H1 (cell line): ENCODE results near the gene MMS19. TPM values are rescaled to one million over a fixed set of nuclear protein-coding genes. Genes with fewer than 3 reads are reported as not detected.

ENCODE experiments used
- CTCF ChIA-PET: fragments of 300-600 bp; sonication (Branson Sonifier 250); formaldehyde crosslinking; loops from one replicate; lab custom pipeline; 2021; ENCODE audit not compliant: partially characterized antibody; lab: Charles Lee
- POLR2A ChIA-PET: fragments of 300-600 bp; sonication (Branson Sonifier 250); formaldehyde crosslinking; loops from one replicate; lab custom pipeline; 2021; ENCODE audit warnings: inconsistent platforms; ENCODE audit not compliant: partially characterized antibody; lab: Charles Lee
- DNase-seq, 2 experiments: peaks; one replicate each; pipeline versions ENCODE4 v3.0.0 to v3.0.0-alpha.2; 2010 to 2022; ENCODE audit warnings: low spot score in 2 of 2, low read depth in 1 of 2, mixed read lengths in 1 of 2
- FAIRE-seq: peaks from 2 replicates; lab custom pipeline; 2011; peaks lifted over from hg19 to GRCh38; lab: Jason Lieb, UNC
- H2AFZ ChIP-seq: 2 replicates; pipeline ENCODE4 v1.8.1; 2012; ENCODE audit warnings: low read length, inconsistent platforms
- H2AK5ac ChIP-seq: 2 replicates; pipeline ENCODE4 v1.6.1; 2013; ENCODE audit warnings: low read depth, low read length
- H2BK120ac ChIP-seq: replicated peaks from 2 replicates; pipeline ENCODE3; 2013; ENCODE audit warnings: low read depth, low read length, inconsistent platforms
- H2BK12ac ChIP-seq: 2 replicates; pipeline ENCODE4 v1.6.1; 2013; ENCODE audit warnings: low read depth, low read length
- H2BK15ac ChIP-seq: 2 replicates; pipeline ENCODE4 v1.6.1; 2013; ENCODE audit warnings: low read length
- H2BK20ac ChIP-seq: 2 replicates; pipeline ENCODE4 v1.6.1; 2013; ENCODE audit warnings: low read length
- H2BK5ac ChIP-seq: 2 replicates; pipeline ENCODE4 v1.6.1; 2013; ENCODE audit warnings: low read depth, low read length
- H3K14ac ChIP-seq: 2 replicates; pipeline ENCODE4 v1.6.1; 2013; ENCODE audit warnings: inconsistent platforms; ENCODE audit not compliant: insufficient read length
- H3K18ac ChIP-seq: 2 replicates; pipeline ENCODE4 v1.6.1; 2013; ENCODE audit warnings: low read length; ENCODE audit errors: extremely low read depth
- H3K23ac ChIP-seq: 2 replicates; pipeline ENCODE4 v1.6.1; 2013; ENCODE audit warnings: inconsistent platforms; ENCODE audit not compliant: insufficient read length
- H3K23me2 ChIP-seq: 2 replicates; pipeline ENCODE4 v1.6.1; 2013; ENCODE audit warnings: low read depth, low read length
- H3K27ac ChIP-seq: 2 replicates; pipeline ENCODE4 v1.6.1; 2011; ENCODE audit warnings: low read depth, low read length, inconsistent platforms
- H3K27me3 ChIP-seq, 4 experiments: replicated peaks in 1 of 4; 1 replicate in 1 of 4; 2 replicates in 3 of 4; pipeline versions ENCODE4 v1.6.1 to v1.8.1; 2011 to 2013; ENCODE audit warnings: low read length in 3 of 4, mild to moderate bottlenecking in 3 of 4, inconsistent platforms in 2 of 4, mixed read lengths in 2 of 4, moderate library complexity in 1 of 4; ENCODE audit not compliant: control insufficient read depth in 3 of 4, insufficient read depth in 3 of 4; ENCODE audit errors: extremely low read depth in 1 of 4
- H3K36me3 ChIP-seq, 4 experiments: 2 replicates each; pipeline versions ENCODE4 v1.6.1 to v1.8.1; 2011 to 2013; ENCODE audit warnings: mild to moderate bottlenecking in 4 of 4, low read length in 3 of 4, moderate library complexity in 2 of 4, control low read depth in 1 of 4, inconsistent platforms in 1 of 4; ENCODE audit not compliant: insufficient read depth in 4 of 4, control insufficient read depth in 2 of 4
- H3K4ac ChIP-seq: replicated peaks from 2 replicates; pipeline ENCODE3; 2013; ENCODE audit warnings: low read length, low read depth, mixed read lengths, inconsistent platforms; ENCODE audit not compliant: insufficient read length
- H3K4me1 ChIP-seq, 4 experiments: replicated peaks in 1 of 4; 1 replicate in 1 of 4; 2 replicates in 3 of 4; pipeline versions ENCODE4 v1.6.1 to v1.8.1; 2011 to 2013; ENCODE audit warnings: low read length in 3 of 4, inconsistent platforms in 2 of 4, mixed read lengths in 1 of 4; ENCODE audit not compliant: insufficient read depth in 4 of 4, control insufficient read depth in 3 of 4
- H3K4me2 ChIP-seq, 2 experiments: 2 replicates each; pipeline versions ENCODE4 v1.6.1 to v1.8.1; 2011 to 2013; ENCODE audit warnings: low read depth in 2 of 2, low read length in 2 of 2, control low read depth in 1 of 2, inconsistent platforms in 1 of 2, mild to moderate bottlenecking in 1 of 2; ENCODE audit not compliant: insufficient read depth in 1 of 2
- H3K4me3 ChIP-seq, 4 experiments: fragments of 200-600, 300-600 bp in 1 of 4; sonication (generic), shearing (Covaris generic), sonication (Bioruptor Twin) in 1 of 4; 2 replicates each; pipeline versions ENCODE4 v1.5.1 to v1.8.1; 2011 to 2016; ENCODE audit warnings: low read length in 4 of 4, low read depth in 3 of 4, control low read depth in 2 of 4, inconsistent platforms in 2 of 4, mild to moderate bottlenecking in 2 of 4, mixed read lengths in 1 of 4, moderate library complexity in 1 of 4; ENCODE audit not compliant: insufficient read depth in 2 of 4; ENCODE audit errors: extremely low read depth in 1 of 4
- H3K56ac ChIP-seq: replicated peaks from 2 replicates; pipeline ENCODE3; 2013; ENCODE audit warnings: low read depth, mild to moderate bottlenecking, mixed read lengths, low read length, inconsistent platforms; ENCODE audit not compliant: insufficient read length
- H3K79me1 ChIP-seq: 2 replicates; pipeline ENCODE4 v1.6.1; 2013; ENCODE audit warnings: low read depth, low read length, control low read depth
- H3K79me2 ChIP-seq, 2 experiments: 2 replicates each; pipeline versions ENCODE4 v1.6.1 to v1.8.1; 2012 to 2013; ENCODE audit warnings: low read length in 2 of 2, mild to moderate bottlenecking in 2 of 2, inconsistent platforms in 1 of 2; ENCODE audit not compliant: insufficient read depth in 2 of 2, control insufficient read depth in 1 of 2
- H3K9ac ChIP-seq, 4 experiments: replicated peaks in 1 of 4; 1 replicate in 1 of 4; 2 replicates in 3 of 4; pipeline versions ENCODE4 v1.6.1 to v1.8.1; 2011 to 2013; ENCODE audit warnings: low read depth in 3 of 4, low read length in 3 of 4, control low read depth in 2 of 4, mild to moderate bottlenecking in 2 of 4, moderate library complexity in 2 of 4, inconsistent platforms in 1 of 4; ENCODE audit errors: extremely low read depth in 1 of 4
- H3K9me3 ChIP-seq, 2 experiments: 2 replicates each; pipeline versions ENCODE4 v1.6.1 to v1.8.1; 2012 to 2013; ENCODE audit warnings: mild to moderate bottlenecking in 2 of 2, moderate library complexity in 2 of 2, control low read depth in 1 of 2, inconsistent platforms in 1 of 2, low read depth in 1 of 2, low read length in 1 of 2, mixed read lengths in 1 of 2; ENCODE audit not compliant: insufficient read depth in 2 of 2
- H4K20me1 ChIP-seq, 2 experiments: replicated peaks in 1 of 2; 2 replicates each; pipeline versions ENCODE3 to v1.8.1; 2011 to 2013; ENCODE audit warnings: inconsistent platforms in 2 of 2, low read length in 2 of 2, mild to moderate bottlenecking in 1 of 2; ENCODE audit not compliant: insufficient read depth in 2 of 2, control insufficient read depth in 1 of 2
- H4K5ac ChIP-seq: 2 replicates; pipeline ENCODE4 v1.6.1; 2013; ENCODE audit warnings: low read length, low read depth, mixed read lengths, inconsistent platforms; ENCODE audit not compliant: insufficient read length
- H4K8ac ChIP-seq: 2 replicates; pipeline ENCODE4 v1.8.0; 2013; ENCODE audit warnings: mild to moderate bottlenecking, moderate library complexity, low read length, inconsistent platforms; ENCODE audit not compliant: insufficient read depth; ENCODE audit errors: extremely low read depth
- H4K91ac ChIP-seq: replicated peaks from 2 replicates; pipeline ENCODE3; 2013; ENCODE audit warnings: low read length, mixed read lengths, inconsistent platforms; ENCODE audit not compliant: insufficient read length
- BRCA1 ChIP-seq: IDR thresholded peaks from 2 replicates; pipeline ENCODE4 v1.6.1; 2012; ENCODE audit warnings: low read depth, low read length, improper control_type of control experiment
- CREB1 ChIP-seq: IDR thresholded peaks from 2 replicates; pipeline ENCODE4 v1.6.1; 2012; ENCODE audit warnings: inconsistent platforms
- EZH2 ChIP-seq: fragments of 200-600 bp; sonication (generic); IDR thresholded peaks from 2 replicates; pipeline ENCODE4 v1.7.1; 2012; ENCODE audit warnings: low read depth, mild to moderate bottlenecking, moderate library complexity, low read length, inconsistent platforms; ENCODE audit not compliant: severe bottlenecking
- RFX5 ChIP-seq: IDR thresholded peaks from 2 replicates; pipeline ENCODE4 v1.6.1; 2011; ENCODE audit warnings: low read depth, low read length, improper control_type of control experiment, borderline replicate concordance
- SAP30 ChIP-seq: fragments of 300-600 bp; sonication (generic); IDR thresholded peaks from 2 replicates; pipeline ENCODE4 v1.7.1; 2012; ENCODE audit warnings: low read length, moderate library complexity, mild to moderate bottlenecking, inconsistent platforms; ENCODE audit not compliant: insufficient read depth, insufficient replicate concordance
- SIN3A ChIP-seq, 2 experiments: IDR thresholded peaks in 1 of 2; conservative IDR thresholded peaks in 1 of 2; 2 replicates each; pipeline ENCODE4 v1.6.1; 2011 to 2012; ENCODE audit warnings: low read length in 2 of 2, improper control_type of control experiment in 1 of 2, low read depth in 1 of 2, mild to moderate bottlenecking in 1 of 2
- SIX5 ChIP-seq: IDR thresholded peaks from 2 replicates; pipeline ENCODE4 v1.6.1; 2011; ENCODE audit warnings: mild to moderate bottlenecking, low read depth, low read length
- SP1 ChIP-seq: IDR thresholded peaks from 2 replicates; pipeline ENCODE4 v1.6.1; 2011; ENCODE audit warnings: low read depth, low read length
- SP4 ChIP-seq: IDR thresholded peaks from 2 replicates; pipeline ENCODE4 v1.6.1; 2012; ENCODE audit warnings: low read length, inconsistent platforms
- SRF ChIP-seq: IDR thresholded peaks from 2 replicates; pipeline ENCODE4 v1.6.1; 2011; ENCODE audit warnings: mild to moderate bottlenecking, low read depth, low read length, moderate library complexity
- WGBS, 2 experiments: shearing (Covaris generic) in 1 of 2; methylation state at CpG; one replicate each; pipeline versions ENCODE4 v1.1.6 to v1.1.7; 2013 to 2015; ENCODE audit warnings: low lambda C conversion rate in 2 of 2, mixed read lengths in 2 of 2, inconsistent platforms in 1 of 2, low coverage in 1 of 2, missing lambda C conversion rate in 1 of 2; ENCODE audit not compliant: insufficient replicate concordance in 2 of 2, insufficient coverage in 1 of 2, insufficient read length in 1 of 2; ENCODE audit errors: extremely low coverage in 1 of 2, missing lambda C conversion rate in 1 of 2; 5-methylcytosine and 5-hydroxymethylcytosine counted together
- polyA plus RNA-seq, 7 experiments: library from polyadenylated mRNA; depleted of rRNA in 3 of 7; stranded (reverse) in 5 of 7; unstranded in 2 of 7; fragments of >200 nt in 5 of 7; fragments of 200-250 nt in 2 of 7; gene quantifications; 1 replicate in 5 of 7; 2 replicates in 1 of 7; 4 replicates in 1 of 7; pipeline versions ENCODE4 v1.2.1 to v1.2.3, GENCODE V29; 2011 to 2013; ENCODE audit warnings: missing spikeins in 2 of 7, mixed read lengths in 2 of 7
- total RNA-seq: library from RNA; stranded (reverse); fragmentation: NEBNext Ultra II Directional; extraction: Animal tissue kit (Norgen Biotek cat#: 25700); gene quantifications from 2 replicates; pipeline ENCODE4 v1.2.1, GENCODE V29; 2021
- TF ChIP-seq, protein P1 (sequence below), 3 experiments: IDR thresholded peaks; 1 replicate in 2 of 3; 2 replicates in 1 of 3; pipeline versions ENCODE4 v1.5.1 to v1.6.1; 2011; ENCODE audit warnings: low read length in 3 of 3, mild to moderate bottlenecking in 3 of 3, inconsistent platforms in 2 of 3, low read depth in 1 of 3, moderate library complexity in 1 of 3; ENCODE audit not compliant: insufficient read depth in 1 of 3; ENCODE audit errors: control extremely low read depth in 1 of 3

The MMS19 gene
- total and polyA plus RNA-seq, 2 of the 8 experiments (the other 6 are each of a cell fraction or from before 2014, with no cell fraction given), result 130 to 221 TPM

DNA sequence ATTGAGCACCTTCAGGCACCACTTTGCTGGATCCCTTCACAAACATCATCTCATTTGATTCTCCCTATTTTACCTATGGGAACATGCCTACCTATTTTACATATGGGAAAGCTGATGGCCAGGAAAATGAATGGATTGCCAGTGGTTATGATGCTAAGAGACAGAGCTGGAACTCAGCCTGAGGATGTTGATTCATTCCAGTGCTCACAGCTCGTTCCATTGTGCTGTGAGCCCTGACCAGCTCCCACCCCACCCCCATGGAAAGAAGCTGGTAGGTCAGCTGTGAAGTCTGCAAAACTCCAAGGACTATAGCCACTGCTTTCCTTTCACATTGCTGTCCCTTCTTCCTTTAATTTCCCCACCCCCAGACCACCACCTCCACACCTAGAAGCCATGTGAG lies 10.1 kb upstream of the MMS19 start:
- peak overlapping the region; percentile 76; the same call in 1 of the 2 replicates for H2AK5ac ChIP-seq
- H3K4me2 ChIP-seq, result peak overlapping the region; percentile 24 to 32; a peak in 2 of 4 replicates
- 0 out of 7 replicates have a peak overlapping the region, but pooled peaks of 1 of the 4 experiments have one; percentile 32 for H3K9ac ChIP-seq
- peaks cover 4 to 12% of the 10 kb centered on the region in 2 experiments for H4K20me1 ChIP-seq
- H3K14ac ChIP-seq, result no peak overlapping the region
- H3K23ac ChIP-seq, result no peak overlapping the region
- ChIA-PET CTCF (interaction anchor here (1.1 to 19.6 kb wide), 3 partner anchors 9 to 28 kb away, joined by 3 to 283 read pairs (median 6); partner anchors contain the start of gene UBTD1), POLR2A (interaction anchor here (1.0 to 2.1 kb wide), 3 partner anchors 9 to 80 kb away, joined by 4 to 13 read pairs (median 6); partner anchors contain the start of gene UBTD1)
- no peak overlapping the region for H3K4ac ChIP-seq
- no peak overlapping the region for H4K5ac ChIP-seq
- H4K8ac ChIP-seq, result no peak overlapping the region
- no peak overlapping the region for H2AFZ ChIP-seq
- DNase-seq, result no peak
- peaks cover 0 to 8% (median 3%) of the 10 kb centered on the region in 4 experiments; a peak in 5 of 7 replicates for H3K4me1 ChIP-seq
- H2BK12ac ChIP-seq, result no peak overlapping the region; the same call in 1 of the 2 replicates
- no peak overlapping the region for H2BK5ac ChIP-seq
- H2BK20ac ChIP-seq, result no peak overlapping the region
- no peak overlapping the region for H3K4me3 ChIP-seq
- no peaks in the 10 kb centered on the region for H3K36me3 ChIP-seq
- no peak overlapping the region for H2BK15ac ChIP-seq
- peaks cover 2 to 44% of the 10 kb centered on the region in 2 experiments for H3K79me2 ChIP-seq
- no peak for FAIRE-seq
- no peak overlapping the region for H2BK120ac ChIP-seq
- no peak overlapping the region for H3K56ac ChIP-seq
- no peaks in the 10 kb centered on the region; a peak in 1 of 7 replicates for H3K27me3 ChIP-seq
- H3K27ac ChIP-seq, result no peak overlapping the region
- H3K18ac ChIP-seq, result no peak overlapping the region
- peaks cover 16% of the 10 kb centered on the region for H3K79me1 ChIP-seq
- H4K91ac ChIP-seq, result no peak overlapping the region
- H3K9me3 ChIP-seq, result no peaks in the 10 kb centered on the region
- 62% methylated on average over 1 of the region's 1 CpG; no CpG with 5 or more reads in 1 of the 2 experiments for WGBS, 2 experiments
- no peaks in the 10 kb centered on the region; the same call in none of the 2 replicates for H3K23me2 ChIP-seq
- TF ChIP-seq CREB1 (no peak), SRF (no peak), BRCA1 (no peak), SP4 (no peak), EZH2 (no peak), SIX5 (no peak), RFX5 (no peak), SIN3A (conservative IDR thresholded peaks at IDR 0.05 in 1 of 2, IDR thresholded peaks at IDR 0.05 in 1 of 2; ENCODE audit: low read depth in 1 of 2, low read length in 2 of 2) (no peak), SP1 (no peak), SAP30 (no peak)
- TF ChIP-seq, protein P1, sequence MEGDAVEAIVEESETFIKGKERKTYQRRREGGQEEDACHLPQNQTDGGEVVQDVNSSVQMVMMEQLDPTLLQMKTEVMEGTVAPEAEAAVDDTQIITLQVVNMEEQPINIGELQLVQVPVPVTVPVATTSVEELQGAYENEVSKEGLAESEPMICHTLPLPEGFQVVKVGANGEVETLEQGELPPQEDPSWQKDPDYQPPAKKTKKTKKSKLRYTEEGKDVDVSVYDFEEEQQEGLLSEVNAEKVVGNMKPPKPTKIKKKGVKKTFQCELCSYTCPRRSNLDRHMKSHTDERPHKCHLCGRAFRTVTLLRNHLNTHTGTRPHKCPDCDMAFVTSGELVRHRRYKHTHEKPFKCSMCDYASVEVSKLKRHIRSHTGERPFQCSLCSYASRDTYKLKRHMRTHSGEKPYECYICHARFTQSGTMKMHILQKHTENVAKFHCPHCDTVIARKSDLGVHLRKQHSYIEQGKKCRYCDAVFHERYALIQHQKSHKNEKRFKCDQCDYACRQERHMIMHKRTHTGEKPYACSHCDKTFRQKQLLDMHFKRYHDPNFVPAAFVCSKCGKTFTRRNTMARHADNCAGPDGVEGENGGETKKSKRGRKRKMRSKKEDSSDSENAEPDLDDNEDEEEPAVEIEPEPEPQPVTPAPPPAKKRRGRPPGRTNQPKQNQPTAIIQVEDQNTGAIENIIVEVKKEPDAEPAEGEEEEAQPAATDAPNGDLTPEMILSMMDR (IDR thresholded peaks at IDR 0.05; ENCODE audit: control extremely low read depth in 1 of 3, insufficient read depth in 1 of 3, low read depth in 1 of 3, low read length in 3 of 3), result no peak
